Measurements from ENCODE around the gene NRCAM.

NRCAM gene

DNA sequence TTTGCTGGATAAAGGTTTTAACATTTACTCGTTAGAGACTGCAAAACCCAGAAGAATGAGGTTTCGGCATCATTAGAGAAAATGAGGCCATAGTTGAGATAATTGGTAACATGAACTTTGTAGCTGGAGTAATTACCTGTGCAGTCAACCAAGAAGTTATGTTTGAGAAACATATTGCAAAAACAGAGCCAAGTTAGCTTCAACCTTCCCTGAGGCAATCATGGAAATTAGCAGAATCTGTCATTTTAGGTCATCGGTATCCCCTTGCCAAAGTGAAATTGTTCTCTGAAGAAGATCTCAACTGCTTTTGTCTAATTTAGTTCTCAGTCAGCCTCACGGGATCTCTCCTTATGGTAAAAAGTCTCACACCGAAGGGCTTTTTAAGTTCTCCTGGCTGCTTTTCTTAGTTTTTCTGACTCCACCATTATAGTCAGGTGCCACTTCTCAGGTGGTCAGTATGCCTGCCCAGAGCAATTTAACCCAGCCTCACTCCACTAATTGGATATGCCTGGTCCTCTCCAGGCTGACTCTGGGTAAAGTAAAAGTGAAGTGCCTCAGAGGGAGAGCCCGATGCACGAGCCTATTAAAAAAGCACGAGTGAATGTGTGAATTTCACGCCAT lies 52.5 kb downstream of the NRCAM start (continued):
- peak; percentile 19; the same call in 1 of the 2 replicates for TF ChIP-seq GLIS1 (tag by site-specific recombination; IDR thresholded peaks at IDR 0.05)
- peak; percentile 93 for TF ChIP-seq ZEB2 (tag by site-specific recombination; IDR thresholded peaks at IDR 0.05)
- peak; percentile 12; the same call in 1 of the 2 replicates for TF ChIP-seq ZNF184 (tag by site-specific recombination; IDR thresholded peaks at IDR 0.05)
- no peak for TF ChIP-seq ZNF548 (tag by site-specific recombination; IDR thresholded peaks at IDR 0.05)
- TF ChIP-seq BCL11B (tag by site-specific recombination; IDR thresholded peaks at IDR 0.05; ENCODE audit: low read depth) = no peak
- TF ChIP-seq, protein P1, sequence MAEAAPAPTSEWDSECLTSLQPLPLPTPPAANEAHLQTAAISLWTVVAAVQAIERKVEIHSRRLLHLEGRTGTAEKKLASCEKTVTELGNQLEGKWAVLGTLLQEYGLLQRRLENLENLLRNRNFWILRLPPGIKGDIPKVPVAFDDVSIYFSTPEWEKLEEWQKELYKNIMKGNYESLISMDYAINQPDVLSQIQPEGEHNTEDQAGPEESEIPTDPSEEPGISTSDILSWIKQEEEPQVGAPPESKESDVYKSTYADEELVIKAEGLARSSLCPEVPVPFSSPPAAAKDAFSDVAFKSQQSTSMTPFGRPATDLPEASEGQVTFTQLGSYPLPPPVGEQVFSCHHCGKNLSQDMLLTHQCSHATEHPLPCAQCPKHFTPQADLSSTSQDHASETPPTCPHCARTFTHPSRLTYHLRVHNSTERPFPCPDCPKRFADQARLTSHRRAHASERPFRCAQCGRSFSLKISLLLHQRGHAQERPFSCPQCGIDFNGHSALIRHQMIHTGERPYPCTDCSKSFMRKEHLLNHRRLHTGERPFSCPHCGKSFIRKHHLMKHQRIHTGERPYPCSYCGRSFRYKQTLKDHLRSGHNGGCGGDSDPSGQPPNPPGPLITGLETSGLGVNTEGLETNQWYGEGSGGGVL (tag by site-specific recombination; IDR thresholded peaks at IDR 0.05) = no peak
- no peak for TF ChIP-seq TCF7L2 (IDR thresholded peaks at IDR 0.05; ENCODE audit: borderline replicate concordance, low read depth, low read length)
- no peak for TF ChIP-seq ZNF791 (tag by site-specific recombination; IDR thresholded peaks at IDR 0.05)
- no peak for TF ChIP-seq ZNF555 (tag by site-specific recombination; conservative IDR thresholded peaks at IDR 0.05)
- TF ChIP-seq, protein P2, sequence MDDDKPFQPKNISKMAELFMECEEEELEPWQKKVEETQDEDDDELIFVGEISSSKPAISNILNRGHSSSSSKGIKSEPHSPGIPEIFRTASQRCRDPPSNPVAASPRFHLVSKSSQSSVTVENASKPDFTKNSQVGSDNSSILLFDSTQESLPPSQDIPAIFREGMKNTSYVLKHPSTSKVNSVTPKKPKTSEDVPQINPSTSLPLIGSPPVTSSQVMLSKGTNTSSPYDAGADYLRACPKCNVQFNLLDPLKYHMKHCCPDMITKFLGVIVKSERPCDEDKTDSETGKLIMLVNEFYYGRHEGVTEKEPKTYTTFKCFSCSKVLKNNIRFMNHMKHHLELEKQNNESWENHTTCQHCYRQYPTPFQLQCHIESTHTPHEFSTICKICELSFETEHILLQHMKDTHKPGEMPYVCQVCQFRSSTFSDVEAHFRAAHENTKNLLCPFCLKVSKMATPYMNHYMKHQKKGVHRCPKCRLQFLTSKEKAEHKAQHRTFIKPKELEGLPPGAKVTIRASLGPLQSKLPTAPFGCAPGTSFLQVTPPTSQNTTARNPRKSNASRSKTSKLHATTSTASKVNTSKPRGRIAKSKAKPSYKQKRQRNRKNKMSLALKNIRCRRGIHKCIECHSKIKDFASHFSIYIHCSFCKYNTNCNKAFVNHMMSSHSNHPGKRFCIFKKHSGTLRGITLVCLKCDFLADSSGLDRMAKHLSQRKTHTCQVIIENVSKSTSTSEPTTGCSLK (tag by site-specific recombination; IDR thresholded peaks at IDR 0.05) = no peak
- TF ChIP-seq ZNF510 (tag by site-specific recombination; IDR thresholded peaks at IDR 0.05; ENCODE audit: insufficient replicate concordance) = no peak
- TF ChIP-seq SP3 (tag by site-specific recombination; IDR thresholded peaks at IDR 0.05) = peak; percentile 13; the same call in 1 of the 2 replicates
- no peak for TF ChIP-seq HOXC10 (CRISPR knock-in tag; IDR thresholded peaks at IDR 0.05)
- TF ChIP-seq ZFP69B (tag by site-specific recombination; IDR thresholded peaks at IDR 0.05) = peak; percentile 44; the same call in 1 of the 2 replicates
- TF ChIP-seq, protein P3, sequence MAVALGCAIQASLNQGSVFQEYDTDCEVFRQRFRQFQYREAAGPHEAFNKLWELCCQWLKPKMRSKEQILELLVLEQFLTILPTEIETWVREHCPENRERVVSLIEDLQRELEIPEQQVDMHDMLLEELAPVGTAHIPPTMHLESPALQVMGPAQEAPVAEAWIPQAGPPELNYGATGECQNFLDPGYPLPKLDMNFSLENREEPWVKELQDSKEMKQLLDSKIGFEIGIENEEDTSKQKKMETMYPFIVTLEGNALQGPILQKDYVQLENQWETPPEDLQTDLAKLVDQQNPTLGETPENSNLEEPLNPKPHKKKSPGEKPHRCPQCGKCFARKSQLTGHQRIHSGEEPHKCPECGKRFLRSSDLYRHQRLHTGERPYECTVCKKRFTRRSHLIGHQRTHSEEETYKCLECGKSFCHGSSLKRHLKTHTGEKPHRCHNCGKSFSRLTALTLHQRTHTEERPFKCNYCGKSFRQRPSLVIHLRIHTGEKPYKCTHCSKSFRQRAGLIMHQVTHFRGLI (tag by site-specific recombination; IDR thresholded peaks at IDR 0.05) = no peak
- TF ChIP-seq ZNF23 (tag by site-specific recombination; IDR thresholded peaks at IDR 0.05; ENCODE audit: borderline replicate concordance) = no peak
- TF ChIP-seq, protein P4, sequence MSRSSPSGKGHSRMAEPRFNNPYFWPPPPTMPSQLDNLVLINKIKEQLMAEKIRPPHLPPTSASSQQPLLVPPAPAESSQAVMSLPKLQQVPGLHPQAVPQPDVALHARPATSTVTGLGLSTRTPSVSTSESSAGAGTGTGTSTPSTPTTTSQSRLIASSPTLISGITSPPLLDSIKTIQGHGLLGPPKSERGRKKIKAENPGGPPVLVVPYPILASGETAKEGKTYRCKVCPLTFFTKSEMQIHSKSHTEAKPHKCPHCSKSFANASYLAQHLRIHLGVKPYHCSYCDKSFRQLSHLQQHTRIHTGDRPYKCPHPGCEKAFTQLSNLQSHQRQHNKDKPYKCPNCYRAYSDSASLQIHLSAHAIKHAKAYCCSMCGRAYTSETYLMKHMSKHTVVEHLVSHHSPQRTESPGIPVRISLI (tag by site-specific recombination; IDR thresholded peaks at IDR 0.05) = peak; percentile 58; the same call in 1 of the 2 replicates
- TF ChIP-seq ZNF624 (tag by site-specific recombination; IDR thresholded peaks at IDR 0.05) = no peak
- no peak for TF ChIP-seq ZNF514 (tag by site-specific recombination; IDR thresholded peaks at IDR 0.05)
- peak; percentile 84 for TF ChIP-seq OSR2 (tag by site-specific recombination; IDR thresholded peaks at IDR 0.05)
- TF ChIP-seq, protein P5, sequence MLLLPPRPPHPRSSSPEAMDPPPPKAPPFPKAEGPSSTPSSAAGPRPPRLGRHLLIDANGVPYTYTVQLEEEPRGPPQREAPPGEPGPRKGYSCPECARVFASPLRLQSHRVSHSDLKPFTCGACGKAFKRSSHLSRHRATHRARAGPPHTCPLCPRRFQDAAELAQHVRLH (tag by site-specific recombination; IDR thresholded peaks at IDR 0.05) = no peak
- no peak for TF ChIP-seq ZBTB21 (tag by site-specific recombination; IDR thresholded peaks at IDR 0.05)
- peak; percentile 72; the same call in 1 of the 2 replicates for TF ChIP-seq FEZF1 (tag by site-specific recombination; IDR thresholded peaks at IDR 0.05)
- peak; percentile 14; the same call in 1 of the 2 replicates for TF ChIP-seq ZNF654 (tag by site-specific recombination; IDR thresholded peaks at IDR 0.05; ENCODE audit: low read depth)
- TF ChIP-seq, protein P6, sequence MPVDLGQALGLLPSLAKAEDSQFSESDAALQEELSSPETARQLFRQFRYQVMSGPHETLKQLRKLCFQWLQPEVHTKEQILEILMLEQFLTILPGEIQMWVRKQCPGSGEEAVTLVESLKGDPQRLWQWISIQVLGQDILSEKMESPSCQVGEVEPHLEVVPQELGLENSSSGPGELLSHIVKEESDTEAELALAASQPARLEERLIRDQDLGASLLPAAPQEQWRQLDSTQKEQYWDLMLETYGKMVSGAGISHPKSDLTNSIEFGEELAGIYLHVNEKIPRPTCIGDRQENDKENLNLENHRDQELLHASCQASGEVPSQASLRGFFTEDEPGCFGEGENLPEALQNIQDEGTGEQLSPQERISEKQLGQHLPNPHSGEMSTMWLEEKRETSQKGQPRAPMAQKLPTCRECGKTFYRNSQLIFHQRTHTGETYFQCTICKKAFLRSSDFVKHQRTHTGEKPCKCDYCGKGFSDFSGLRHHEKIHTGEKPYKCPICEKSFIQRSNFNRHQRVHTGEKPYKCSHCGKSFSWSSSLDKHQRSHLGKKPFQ (tag by site-specific recombination; IDR thresholded peaks at IDR 0.05) = no peak
- TF ChIP-seq ZNF747 (tag by site-specific recombination; IDR thresholded peaks at IDR 0.05) = no peak
- peak; percentile 22; the same call in 1 of the 2 replicates for TF ChIP-seq ZNF76 (tag by site-specific recombination; IDR thresholded peaks at IDR 0.05; ENCODE audit: borderline replicate concordance, low read depth)
- no peak for TF ChIP-seq ZNF140 (tag by site-specific recombination; IDR thresholded peaks at IDR 0.05)
- peak; percentile 96 for TF ChIP-seq BCL11A (tag by site-specific recombination; IDR thresholded peaks at IDR 0.05; ENCODE audit: low read depth)
- TF ChIP-seq WT1 (tag by site-specific recombination; IDR thresholded peaks at IDR 0.05) = peak; percentile 86
- no peak for TF ChIP-seq SP2 (tag by site-specific recombination; IDR thresholded peaks at IDR 0.05)
- TF ChIP-seq ZNF366 (tag by site-specific recombination; conservative IDR thresholded peaks at IDR 0.05) = peak; percentile 92
